Germinal center (tissue), 1 donor: Measurements from ENCODE around the gene TBC1D30.

Experiments used
- DNase-seq: peaks from one replicate; pipeline ENCODE4 v3.0.0; 2012; ENCODE audit warnings: mixed read lengths, low spot score

Gene TBC1D30

GRCh38 chr12:64911081-64911480, 86.6 kb downstream of the TBC1D30 start:
- DNase-seq, result no peak

- DNase-seq, result no peak
Observed at GRCh38 chr12:64911912-64912311, 87.5 kb downstream of the TBC1D30 start.

DNA sequence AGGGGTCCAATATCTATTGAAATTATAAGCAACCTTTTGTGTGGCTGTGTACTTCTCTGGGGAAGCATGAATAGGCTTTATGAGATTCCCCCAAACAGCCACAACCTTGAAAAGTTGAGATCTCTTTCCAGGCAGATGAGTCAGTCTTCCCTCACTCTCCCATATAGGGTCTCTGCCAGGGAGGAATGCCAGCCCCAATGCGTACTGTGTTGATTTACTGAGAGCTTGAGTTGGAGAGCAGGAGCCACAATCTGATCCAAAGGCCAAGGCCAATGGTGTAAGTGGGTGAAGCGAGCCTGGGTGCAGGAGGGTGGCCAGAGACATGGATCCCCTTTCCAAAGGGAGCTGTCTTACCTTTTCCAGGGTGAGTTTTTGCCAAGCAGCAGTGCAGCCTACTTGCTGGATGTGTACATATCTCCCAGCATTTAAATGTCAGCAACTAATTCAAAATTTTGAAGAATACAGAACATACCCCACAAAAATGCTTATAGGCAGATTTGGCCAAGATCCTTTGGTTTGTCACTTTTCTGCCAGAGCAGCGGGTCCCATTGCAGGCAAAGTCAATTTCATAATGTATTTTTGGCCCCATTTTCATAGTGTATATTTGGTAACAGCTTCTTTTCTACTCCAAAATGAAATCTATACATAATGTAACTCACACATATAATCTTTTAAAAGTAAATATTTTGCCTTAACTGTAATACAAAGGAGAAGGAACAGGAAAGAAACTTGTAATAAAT, 88.2 kb downstream of the TBC1D30 start:
- DNase-seq, result no peak

GRCh38 chr12:64915242-64915641, 90.8 kb downstream of the TBC1D30 start:
- no peak for DNase-seq

DNA sequence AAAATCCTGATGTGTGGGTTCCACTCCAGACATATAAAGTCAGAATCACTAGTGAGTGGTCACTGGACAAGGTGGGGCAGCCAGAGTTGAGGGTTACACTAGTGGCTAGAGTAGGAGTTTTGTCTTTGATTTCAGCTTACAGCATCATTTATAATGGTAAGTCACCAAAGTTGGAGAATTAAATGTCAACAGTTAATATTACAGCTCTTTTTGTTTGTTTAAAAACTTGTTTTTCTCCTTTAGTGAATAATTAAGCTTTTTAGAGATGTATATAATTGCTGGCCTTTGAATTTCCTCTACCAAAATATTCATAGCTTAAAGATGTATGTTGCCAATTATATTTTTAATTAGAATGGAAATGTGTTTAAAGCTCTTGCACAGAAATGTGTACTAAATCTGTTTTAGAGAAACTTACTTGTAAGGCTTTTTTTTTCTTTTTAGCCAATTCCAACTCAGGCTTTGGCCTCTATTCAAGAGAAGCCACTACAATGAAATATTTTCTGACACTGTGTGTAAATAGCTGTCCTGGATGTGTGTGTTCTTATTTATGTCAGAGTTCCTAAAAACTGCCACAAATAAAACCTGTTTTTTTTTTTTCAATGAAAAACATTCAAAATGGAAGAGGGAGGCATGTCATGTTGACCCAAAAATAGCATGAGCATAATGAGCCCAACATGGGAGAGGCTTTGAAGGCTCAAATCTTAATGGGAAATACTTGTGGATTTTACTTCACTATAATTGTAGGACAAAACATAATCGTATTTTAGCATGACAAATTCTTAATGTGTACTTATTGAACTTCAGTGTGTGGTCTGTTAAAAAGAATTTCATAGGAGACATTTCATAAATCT, 92.2 kb downstream of the TBC1D30 start:
- no peak for DNase-seq

- no peak for DNase-seq
Observed at GRCh38 chr12:64918344-64918743, 93.9 kb downstream of the TBC1D30 start.

GRCh38 chr12:64918801-64919200, 94.4 kb downstream of the TBC1D30 start:
- no peak for DNase-seq

DNA sequence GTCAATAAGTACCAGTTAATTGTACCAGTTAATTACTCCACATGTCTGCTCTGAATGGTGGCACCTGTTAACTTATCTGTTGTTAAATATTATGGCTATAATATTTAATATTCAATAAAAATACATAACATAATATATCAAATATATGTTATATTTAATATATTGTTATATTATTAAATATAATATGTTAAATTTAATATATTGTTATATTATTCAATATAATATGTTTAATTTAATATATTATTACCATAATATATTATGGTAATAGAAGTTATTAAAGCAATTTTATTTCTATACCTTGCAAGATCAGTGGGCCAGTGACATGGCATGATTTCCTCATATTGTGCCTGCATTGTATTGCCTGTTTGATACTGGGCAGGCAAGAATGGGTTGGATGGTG, 98.4 kb downstream of the TBC1D30 start:
- no peak for DNase-seq

- no peak for DNase-seq
Observed at GRCh38 chr12:64923536-64923935, 99.1 kb downstream of the TBC1D30 start.
